ENCODE data around the gene SH3D19.
A peak's percentile ranks its signal among the peaks of the same experiment; 100 is the strongest.
"Not testable (repeated sequence)": the region's sequence is repeated elsewhere in the genome, so short reads cannot be mapped to it uniquely, and the experiment has no call there.

SH3D19 gene

DNA sequence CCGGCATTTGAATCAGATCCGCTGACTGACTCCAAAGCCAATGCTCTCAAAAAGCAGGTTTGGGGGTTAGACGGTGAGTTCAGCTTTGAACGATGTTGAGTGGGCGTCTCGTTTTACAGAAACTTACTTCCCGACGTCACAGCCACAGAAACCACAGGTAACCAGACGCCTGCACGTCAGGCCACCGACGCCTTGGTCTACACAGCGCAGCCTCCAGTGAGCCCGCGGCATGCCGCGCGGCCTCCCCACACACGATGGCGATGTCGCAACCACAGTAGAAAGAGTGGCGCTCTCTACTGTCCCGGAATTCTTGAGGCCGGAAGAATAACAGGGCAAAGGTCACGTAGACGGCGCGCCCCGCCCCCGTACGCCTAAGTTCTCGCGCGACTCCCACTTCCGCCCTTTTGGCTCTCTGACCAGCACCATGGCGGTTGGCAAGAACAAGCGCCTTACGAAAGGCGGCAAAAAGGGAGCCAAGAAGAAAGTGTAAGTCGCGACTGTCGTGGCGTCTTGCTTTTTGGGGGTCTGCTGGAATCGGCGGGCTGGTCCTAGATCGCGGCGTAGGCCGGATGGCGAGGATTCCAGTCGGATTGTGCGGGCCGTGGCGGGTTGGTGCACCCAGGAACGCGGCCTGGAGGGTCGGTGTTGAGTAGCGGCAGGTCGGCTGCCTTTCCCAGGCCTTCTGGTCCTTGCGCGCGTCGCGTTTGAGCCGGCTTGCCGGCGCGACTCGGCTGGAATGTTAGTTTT, 226.0 kb downstream of the SH3D19 start, which contains the start of gene RPS3A:
TSS of gene RPS3A (plus strand) at position 400 of the 747 bp plus-strand sequence. CDS start at position 425, 25 bp downstream.
- peak; percentile 94 to 95 for DNase-seq (ENCODE audit: low read depth in 2 of 2)

DNA sequence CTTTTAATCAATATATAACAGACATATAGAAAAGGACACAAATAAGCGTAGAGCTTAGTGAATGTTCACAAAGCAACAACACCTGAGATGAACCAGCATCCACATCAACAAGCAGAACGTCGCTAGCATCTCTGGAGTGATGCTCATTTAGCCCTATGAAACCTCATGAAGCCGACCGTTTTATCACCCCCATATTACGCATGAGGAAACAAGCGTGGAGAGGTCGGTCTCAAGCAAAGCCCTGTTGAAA, 226.5 kb downstream of the SH3D19 start:
- no peak for DNase-seq (ENCODE audit: low read depth in 2 of 2)

DNA sequence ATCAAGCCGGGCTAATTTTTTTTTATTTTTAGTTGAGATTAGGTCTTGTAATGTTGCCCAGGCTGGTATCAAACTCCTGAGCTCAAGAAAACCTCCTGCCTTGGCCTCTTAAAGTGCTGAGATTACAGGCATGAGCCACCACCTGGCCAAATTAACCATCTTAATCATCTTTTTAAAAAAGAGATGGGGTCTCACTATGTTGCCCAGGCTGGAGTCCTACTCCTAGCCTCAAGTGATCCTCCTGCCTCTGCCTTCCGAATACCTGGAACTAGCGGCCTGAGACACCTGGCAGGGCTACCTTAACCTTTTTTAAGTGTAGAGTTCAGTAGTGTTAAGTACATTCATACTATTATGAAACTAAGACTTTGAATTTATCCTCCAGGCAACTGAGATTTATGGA, 227.6 kb downstream of the SH3D19 start:
- DNase-seq (ENCODE audit: low read depth in 2 of 2), result no peak

DNA sequence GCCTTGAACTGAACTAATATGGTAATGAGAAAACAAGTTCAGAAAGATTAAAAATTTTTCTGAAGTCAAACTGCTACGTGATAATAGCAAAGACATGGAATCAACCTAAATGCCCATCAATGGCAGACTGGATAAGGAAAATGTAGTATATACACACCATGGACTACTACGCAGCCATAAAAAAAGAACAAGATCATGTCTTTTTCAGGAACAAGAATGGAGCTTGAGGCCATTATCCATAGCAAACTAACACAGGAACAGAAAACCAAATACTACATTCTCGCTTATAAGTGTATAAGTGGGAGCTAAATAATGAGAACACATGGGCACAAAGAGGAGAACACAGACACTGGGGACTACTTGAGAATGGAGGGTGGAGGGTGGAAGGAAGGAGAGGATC, 230.3 kb downstream of the SH3D19 start:
- no peak for DNase-seq (ENCODE audit: low read depth in 2 of 2)

DNA sequence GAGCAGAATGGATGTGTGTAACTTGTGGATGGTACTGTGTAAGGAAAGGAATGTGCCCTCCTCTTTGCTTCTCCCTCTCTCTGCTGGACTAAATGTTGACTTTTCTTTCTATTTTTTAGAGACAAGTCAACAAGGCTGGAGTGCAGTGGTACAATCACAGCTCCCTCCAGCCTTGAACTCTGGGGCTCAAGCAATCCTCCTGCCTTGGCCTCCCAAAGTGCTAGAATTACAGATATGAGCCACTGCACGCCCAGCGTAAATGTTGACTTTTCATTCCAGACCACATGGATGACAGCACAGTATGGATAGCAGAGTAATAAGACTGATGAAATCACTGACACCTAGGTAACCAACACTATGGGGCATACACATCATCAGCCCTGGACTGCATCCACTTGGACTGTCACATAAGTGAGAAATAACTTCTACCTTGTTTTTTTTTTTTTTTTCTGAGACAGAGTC, 231.1 kb downstream of the SH3D19 start:
- no peak for DNase-seq (ENCODE audit: low read depth in 2 of 2)

DNA sequence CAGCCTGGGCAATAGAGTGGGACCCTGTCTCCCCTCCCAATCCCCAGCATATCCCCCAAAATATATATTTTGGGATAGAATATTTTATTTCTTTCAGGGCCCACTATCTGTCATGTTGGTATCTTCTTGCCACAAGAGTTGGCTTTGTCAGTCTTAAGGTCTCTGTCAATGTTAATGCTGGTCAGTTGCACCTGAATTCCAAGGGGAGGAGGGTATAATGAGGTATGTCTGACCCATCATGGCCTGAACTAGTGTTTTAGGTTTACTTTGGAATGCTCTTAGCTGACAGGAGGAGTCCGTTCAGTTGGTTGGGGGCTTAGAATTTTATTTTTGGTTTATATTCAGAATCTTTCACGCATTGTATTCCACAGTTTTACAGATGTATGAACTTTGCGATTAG, 232.2 kb downstream of the SH3D19 start:
- DNase-seq (ENCODE audit: low read depth in 2 of 2), result no peak

DNA sequence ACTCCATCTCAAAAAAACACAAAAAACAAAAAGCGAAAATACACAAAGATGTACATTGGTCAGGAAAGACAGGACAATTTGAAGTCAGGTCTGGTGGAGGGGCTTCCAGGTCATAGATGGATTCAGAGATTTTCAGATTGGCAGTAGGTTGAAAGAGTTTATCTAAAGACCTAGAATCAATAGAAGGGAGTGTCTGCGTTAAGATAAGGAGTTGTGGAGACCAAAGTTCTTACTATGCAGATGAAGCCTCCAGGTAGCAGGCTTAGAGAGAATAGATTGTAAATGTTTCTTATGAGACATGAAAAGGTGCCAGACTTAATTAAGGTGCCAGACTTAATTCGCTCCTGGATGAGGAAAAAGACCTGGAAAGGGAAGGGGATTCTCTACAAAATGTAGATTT, 232.9 kb downstream of the SH3D19 start:
- no peak for DNase-seq (ENCODE audit: low read depth in 2 of 2)

DNA sequence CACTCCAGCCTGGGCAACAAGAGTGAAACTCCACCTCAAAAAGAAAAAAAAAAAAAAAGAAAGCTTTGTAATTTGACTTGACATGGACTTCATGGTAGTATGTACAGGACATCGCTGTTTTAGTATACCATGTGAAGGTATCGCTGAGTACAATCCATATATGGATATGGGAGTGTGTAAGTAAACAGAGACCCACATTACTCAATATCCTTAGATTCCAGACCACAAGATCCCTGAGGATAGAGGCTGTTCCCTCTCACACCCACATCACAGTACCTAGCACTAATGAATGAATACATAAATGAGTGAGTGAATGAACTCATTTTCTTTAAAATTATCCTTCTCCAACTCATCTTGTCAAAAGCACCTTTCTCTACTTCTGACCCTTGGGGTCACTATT, 234.4 kb downstream of the SH3D19 start:
- DNase-seq (ENCODE audit: low read depth in 2 of 2), result no peak

DNA sequence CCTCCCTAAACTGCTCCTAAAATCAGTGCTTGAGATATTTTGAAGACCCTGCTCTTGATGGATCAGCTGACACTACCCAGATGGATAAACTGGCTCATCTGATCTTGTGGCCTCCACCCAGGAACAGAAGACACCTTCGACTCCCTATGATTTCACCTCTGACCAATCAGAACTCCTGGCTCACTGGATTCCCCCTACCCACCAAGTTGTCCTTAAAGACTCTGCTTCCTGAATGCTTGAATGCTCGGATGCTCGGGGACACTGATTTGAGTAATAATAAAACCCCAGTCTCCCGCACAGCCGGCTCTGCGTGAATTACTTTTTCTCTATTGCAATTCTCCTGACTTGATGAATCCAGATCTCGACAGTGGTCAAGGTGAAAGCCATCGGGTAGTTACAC, 237.9 kb downstream of the SH3D19 start:
- no peak for DNase-seq (ENCODE audit: low read depth in 2 of 2)

DNA sequence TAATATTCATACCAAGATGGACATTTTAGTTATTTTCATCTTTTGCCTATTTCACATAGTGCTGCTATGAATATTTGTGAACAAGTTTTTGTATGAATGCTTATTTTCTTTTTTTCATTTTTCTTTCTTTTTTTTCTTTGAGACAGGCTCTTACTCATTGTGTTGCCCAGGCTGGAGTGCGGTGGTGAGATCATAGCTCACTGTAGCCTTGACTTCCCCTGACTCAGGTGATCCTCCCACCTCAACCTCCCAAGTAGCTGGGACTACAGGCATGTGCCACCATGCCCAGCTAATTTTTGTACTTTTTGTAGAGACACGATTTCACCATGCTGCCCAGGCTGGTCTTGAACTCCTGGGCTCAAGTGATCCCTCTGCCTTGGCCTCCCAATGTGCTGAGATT, 247.4 kb downstream of the SH3D19 start:
- DNase-seq (ENCODE audit: low read depth in 2 of 2), result not testable (repeated sequence)

DNA sequence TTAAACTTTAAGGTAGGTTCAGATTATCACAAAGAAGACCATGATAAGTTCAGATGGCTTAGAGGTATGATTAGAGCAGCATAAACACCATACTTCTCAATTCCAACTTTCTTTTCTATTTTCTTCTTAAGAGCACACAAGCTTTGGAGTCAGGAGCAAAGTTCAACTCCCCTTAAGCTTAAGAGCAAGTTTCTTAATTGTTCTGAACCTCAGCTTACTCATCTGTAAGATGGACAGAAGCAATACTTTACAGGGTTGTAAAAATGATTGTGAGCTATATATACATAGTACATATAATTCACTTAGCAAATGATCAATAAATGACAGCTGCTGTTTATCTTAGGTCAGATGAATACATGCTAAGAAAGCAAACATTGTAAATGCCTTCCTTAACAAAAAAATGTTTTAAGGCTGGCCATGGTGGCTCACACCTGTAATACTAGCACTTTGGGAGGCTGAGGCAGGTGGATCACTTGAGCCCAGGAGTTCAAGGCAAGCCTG, 250.9 kb downstream of the SH3D19 start:
- no peak for DNase-seq (ENCODE audit: low read depth in 2 of 2)
